ENCODE data around the gene ATL2. TPM values are rescaled to one million over a fixed set of nuclear protein-coding genes. Genes with fewer than 3 reads are reported as not detected.

The ATL2 gene
- total and polyA plus RNA-seq, 5 donors from 2014 or later: 16.0 to 60.9 (median 24.4) TPM

DNA sequence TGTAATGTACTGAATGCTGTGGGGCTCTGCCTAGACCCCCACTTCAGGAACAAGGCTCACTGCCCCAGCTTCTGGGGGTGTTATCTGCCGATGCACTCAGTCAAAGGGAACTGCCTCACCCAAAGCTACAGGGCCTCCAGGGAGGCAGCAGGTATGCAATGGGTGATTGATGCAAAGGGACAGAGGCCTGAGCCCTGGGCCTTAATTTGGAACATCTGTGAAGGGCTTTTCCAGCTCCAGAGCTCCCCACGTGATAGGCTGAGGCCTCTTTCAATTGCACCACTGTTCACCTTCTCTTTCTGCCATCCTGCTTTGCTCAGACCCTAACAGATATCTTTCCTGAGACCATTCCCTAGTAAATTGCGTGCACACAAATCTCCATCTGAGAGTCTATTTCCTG lies 131.0 kb downstream of the ATL2 start:
- no peaks in the 10 kb centered on the region for H3K9me3 Mint-ChIP-seq
- DNase-seq (no peak), ATAC-seq (ENCODE audit: low read depth in 2 of 2) (no peak)

DNA sequence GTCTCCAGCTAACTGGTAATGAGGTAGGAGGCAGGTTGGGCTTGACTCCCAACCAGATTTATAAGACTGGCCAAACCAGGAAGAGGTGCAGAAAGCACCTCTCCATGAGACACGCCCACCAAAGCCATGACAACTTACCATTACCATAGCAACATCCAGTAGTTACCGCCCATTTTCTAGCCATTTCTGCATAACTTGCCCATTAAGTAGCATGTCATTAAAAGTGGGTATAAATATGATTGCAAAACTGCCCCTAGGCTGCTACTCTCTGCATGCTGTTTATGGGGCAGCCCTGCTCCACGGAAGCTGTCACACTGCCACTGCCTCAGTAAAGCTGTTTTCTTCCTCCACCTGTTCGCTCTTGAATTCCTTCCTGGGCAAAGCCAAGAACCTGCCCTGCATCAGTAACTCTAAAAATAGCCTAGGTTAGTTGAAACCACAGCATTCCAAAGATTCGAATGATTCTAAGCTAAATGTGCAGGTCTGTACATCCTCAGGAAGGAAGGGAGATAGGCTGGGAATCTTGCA lies 131.9 kb downstream of the ATL2 start:
- Mint-ChIP-seq H3K27ac (no peak overlapping the region), H3K9me3 (no peaks in the 10 kb centered on the region), H3K4me1 (no peaks in the 10 kb centered on the region), H3K36me3 (no peaks in the 10 kb centered on the region), H3K27me3 (peaks cover 8% of the 10 kb centered on the region), H3K4me3 (no peak overlapping the region)
- Histone ChIP-seq H3K9me3 (ENCODE audit: control insufficient read depth in 2 of 2, low read length in 2 of 2) (no peaks in the 10 kb centered on the region), H3K4me3 (ENCODE audit: low read depth, low read length) (no peak overlapping the region), H3K27me3 (ENCODE audit: control insufficient read depth, insufficient read depth, low read length) (no peaks in the 10 kb centered on the region), H3K27ac (ENCODE audit: insufficient read depth, low read length, poor library complexity, severe bottlenecking) (no peak overlapping the region), H3K4me1 (ENCODE audit: control insufficient read depth, insufficient read depth, low read length, poor library complexity, severe bottlenecking) (no peaks in the 10 kb centered on the region), H3K36me3 (ENCODE audit: control insufficient read depth, insufficient read depth, low read length) (no peaks in the 10 kb centered on the region)
- DNase-seq (no peak), ATAC-seq (ENCODE audit: low read depth in 2 of 2) (no peak)

More for the DNA sequence above, 131.0 kb downstream of the ATL2 start:
- Histone ChIP-seq H3K27me3 (ENCODE audit: control insufficient read depth, insufficient read depth, low read length) (no peaks in the 10 kb centered on the region), H3K36me3 (ENCODE audit: control insufficient read depth, insufficient read depth, low read length) (no peaks in the 10 kb centered on the region), H3K27ac (ENCODE audit: insufficient read depth, low read length, poor library complexity, severe bottlenecking) (no peak overlapping the region), H3K9me3 (ENCODE audit: control insufficient read depth in 2 of 2, low read length in 2 of 2) (no peaks in the 10 kb centered on the region), H3K4me1 (ENCODE audit: control insufficient read depth, insufficient read depth, low read length, poor library complexity, severe bottlenecking) (no peaks in the 10 kb centered on the region), H3K4me3 (ENCODE audit: low read depth, low read length) (no peak overlapping the region)
- Mint-ChIP-seq H3K4me3 (no peak overlapping the region), H3K27me3 (peaks cover 8% of the 10 kb centered on the region), H3K27ac (no peak overlapping the region), H3K4me1 (no peaks in the 10 kb centered on the region), H3K36me3 (no peaks in the 10 kb centered on the region)

DNA sequence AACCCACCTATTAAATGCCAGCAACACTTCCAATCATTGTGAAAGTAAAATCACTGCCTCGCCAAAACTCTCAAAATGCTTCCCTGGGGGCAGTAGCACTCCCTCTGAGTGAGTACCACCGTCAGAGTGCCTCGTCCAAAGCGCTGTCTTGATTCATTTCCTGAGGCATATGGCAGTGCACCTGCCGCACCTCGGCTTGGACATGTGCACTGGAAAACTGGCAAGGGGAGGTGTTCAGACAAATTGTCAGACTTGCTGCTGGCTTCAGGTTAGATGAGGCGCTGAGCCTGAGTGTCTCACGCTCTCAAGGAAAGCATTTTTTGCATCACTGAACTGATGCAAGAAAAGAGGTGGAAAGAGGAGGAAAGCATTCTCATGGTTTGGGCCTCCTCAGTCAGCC lies 132.8 kb downstream of the ATL2 start:
- H3K27ac Mint-ChIP-seq: no peak overlapping the region
- ATAC-seq (ENCODE audit: low read depth in 2 of 2) (no peak), DNase-seq (no peak)
- peaks cover 8% of the 10 kb centered on the region for H3K27me3 Mint-ChIP-seq
- Histone ChIP-seq H3K27ac (ENCODE audit: insufficient read depth, low read length, poor library complexity, severe bottlenecking) (no peak overlapping the region), H3K4me3 (ENCODE audit: low read depth, low read length) (no peak overlapping the region), H3K27me3 (ENCODE audit: control insufficient read depth, insufficient read depth, low read length) (no peaks in the 10 kb centered on the region), H3K36me3 (ENCODE audit: control insufficient read depth, insufficient read depth, low read length) (no peaks in the 10 kb centered on the region), H3K9me3 (ENCODE audit: control insufficient read depth in 2 of 2, low read length in 2 of 2) (no peaks in the 10 kb centered on the region), H3K4me1 (ENCODE audit: control insufficient read depth, insufficient read depth, low read length, poor library complexity, severe bottlenecking) (no peaks in the 10 kb centered on the region)
- no peaks in the 10 kb centered on the region for H3K9me3 Mint-ChIP-seq
- H3K4me3 Mint-ChIP-seq: no peak overlapping the region
- H3K4me1 Mint-ChIP-seq: no peaks in the 10 kb centered on the region
- no peaks in the 10 kb centered on the region for H3K36me3 Mint-ChIP-seq

Other genes starting within 250 kb of the ATL2 start
- gene HNRNPLL, start 225.7 kb upstream of the ATL2 start, total RNA-seq: 124 TPM
- gene HNRNPLL, start 225.7 kb upstream of the ATL2 start, polyA plus RNA-seq: 10 to 100 TPM; 59.6 to 81.3 (median 69.9) TPM